Measurements from ENCODE around the gene TPRX1.
A peak's percentile ranks its signal among the peaks of the same experiment; 100 is the strongest.
"Not testable (repeated sequence)": the region's sequence is repeated elsewhere in the genome, so short reads cannot be mapped to it uniquely, and the experiment has no call there.

The TPRX1 gene

GRCh38 chr19:47798904-47799266, 5.5 kb downstream of the TPRX1 start:
- DNase-seq, result no peak

GRCh38 chr19:47797996-47798903, 6.1 kb downstream of the TPRX1 start:
- DNase-seq, result no peak

GRCh38 chr19:47796785-47797184, 7.6 kb downstream of the TPRX1 start:
- no peak for DNase-seq

- no peak for DNase-seq
These were observed 9.8 kb downstream of the TPRX1 start for GRCh38 chr19:47794526-47794925.

GRCh38 chr19:47792616-47793015, 11.7 kb downstream of the TPRX1 start:
- DNase-seq, result no peak

GRCh38 chr19:47790398-47790814, 13.9 kb downstream of the TPRX1 start:
- DNase-seq, result peak; percentile 38

- not testable (repeated sequence) for DNase-seq
These were observed 14.5 kb downstream of the TPRX1 start for GRCh38 chr19:47789811-47790210.

GRCh38 chr19:47787307-47787706, 17.0 kb downstream of the TPRX1 start:
- DNase-seq, result not testable (repeated sequence)

- no peak for DNase-seq
These were observed 17.8 kb downstream of the TPRX1 start for GRCh38 chr19:47786566-47786965.

- DNase-seq, result no peak
These were observed 22.6 kb downstream of the TPRX1 start for GRCh38 chr19:47781590-47782262.

GRCh38 chr19:47780215-47780551, 24.2 kb downstream of the TPRX1 start:
- no peak for DNase-seq

- DNase-seq, result no peak
These were observed 24.7 kb downstream of the TPRX1 start for GRCh38 chr19:47779524-47780214.

GRCh38 chr19:47778954-47779351, 25.4 kb downstream of the TPRX1 start:
- no peak for DNase-seq

- DNase-seq, result peak; percentile 39
These were observed 26.1 kb downstream of the TPRX1 start, which contains the start of gene SELENOW for GRCh38 chr19:47778049-47778953. Gene SELENOW, plus strand, starts transcription at chr19:47778703. Its CDS starts 83 bp downstream, at chr19:47778786.

- DNase-seq, result not testable (repeated sequence)
These were observed 26.9 kb downstream of the TPRX1 start for GRCh38 chr19:47777245-47778048.

- DNase-seq, result no peak
These were observed 27.8 kb downstream of the TPRX1 start for GRCh38 chr19:47776568-47776967.

- not testable (repeated sequence) for DNase-seq
These were observed 33.1 kb downstream of the TPRX1 start for GRCh38 chr19:47771291-47771690.

- DNase-seq, result no peak
These were observed 34.8 kb downstream of the TPRX1 start for GRCh38 chr19:47769534-47769933.

- no peak for DNase-seq
These were observed 35.7 kb downstream of the TPRX1 start for GRCh38 chr19:47768604-47769003.

- DNase-seq, result no peak
These were observed 37.0 kb downstream of the TPRX1 start for GRCh38 chr19:47767349-47767748.

GRCh38 chr19:47766670-47767069, 37.7 kb downstream of the TPRX1 start:
- DNase-seq, result no peak

- no peak for DNase-seq
These were observed 38.1 kb downstream of the TPRX1 start for GRCh38 chr19:47766359-47766620.

Data from DMS 273 treated with DMSO at 0.1 percent for 48 hours (cell line).